B cell (primary cell): ENCODE measurements around the gene TTC28. TPM values are rescaled to one million over a fixed set of nuclear protein-coding genes. Genes with fewer than 3 reads are reported as not detected.

ENCODE experiments used
- ATAC-seq: fragments of 200-7000 bp; cut with Tn5 transposase; one replicate; pipeline ENCODE4 v1.10.0; 2021; ENCODE audit warnings: low read depth, mild to moderate bottlenecking, moderate number of reproducible peaks, moderate library complexity
- CTCF ChIA-PET: fragments of 350-600 bp; sonication (Branson Sonifier 250); formaldehyde crosslinking; loops from one replicate; lab custom pipeline; 2021; ENCODE audit warnings: antibody characterized with exemption, inconsistent platforms; lab: Charles Lee
- POLR2A ChIA-PET: fragments of 350-600 bp; sonication (Branson Sonifier 250); formaldehyde crosslinking; loops from one replicate; lab custom pipeline; 2021; ENCODE audit warnings: antibody characterized with exemption; lab: Charles Lee
- DNase-seq: peaks from one replicate; pipeline ENCODE4 v3.0.0; 2013
- H2AFZ ChIP-seq: 2 replicates; pipeline ENCODE4 v1.6.1; 2012; ENCODE audit warnings: mild to moderate bottlenecking, low read depth, low read length; ENCODE audit not compliant: insufficient read depth, poor library complexity, severe bottlenecking
- H3K27ac ChIP-seq, 2 donors: 1 replicate in 1 of 2; 2 replicates in 1 of 2; pipeline ENCODE4 v1.5.1; 2012 to 2013; ENCODE audit warnings: low read length in 2 of 2, mild to moderate bottlenecking in 2 of 2, moderate library complexity in 1 of 2
- H3K27me3 ChIP-seq, 4 experiments: fragments of 200-600 bp in 1 of 4; sonication (generic) in 1 of 4; replicated peaks in 1 of 4; 1 replicate in 2 of 4; 2 replicates in 2 of 4; pipeline versions ENCODE4 v1.6.1 to v1.7.0; 2013 to 2016; ENCODE audit warnings: low read length in 3 of 4, mild to moderate bottlenecking in 2 of 4, mixed read lengths in 1 of 4, moderate library complexity in 1 of 4; ENCODE audit not compliant: insufficient read depth in 4 of 4, control insufficient read depth in 3 of 4; ENCODE audit errors: control extremely low read depth in 1 of 4
- H3K36me3 ChIP-seq, 2 experiments: replicated peaks in 1 of 2; 1 replicate in 1 of 2; 2 replicates in 1 of 2; pipeline versions ENCODE4 v1.6.1 to v1.7.1; 2013; ENCODE audit warnings: low read length in 1 of 2; ENCODE audit not compliant: insufficient read depth in 2 of 2, control insufficient read depth in 1 of 2; ENCODE audit errors: control extremely low read depth in 1 of 2, extremely low read depth in 1 of 2
- H3K4me1 ChIP-seq, 2 donors: fragments of 200-600 bp in 1 of 2; sonication (generic) in 1 of 2; 1 replicate in 1 of 2; 2 replicates in 1 of 2; pipeline versions ENCODE4 v1.5.1 to v1.6.1; 2013 to 2017; ENCODE audit warnings: low read length in 2 of 2; ENCODE audit not compliant: control insufficient read depth in 2 of 2, insufficient read depth in 2 of 2
- H3K4me2 ChIP-seq: replicated peaks from 2 replicates; pipeline ENCODE3; 2012; ENCODE audit warnings: mild to moderate bottlenecking, low read depth, low read length; ENCODE audit not compliant: poor library complexity, severe bottlenecking
- H3K4me3 ChIP-seq, 5 experiments: fragments of 200-600 bp in 1 of 5; sonication (generic) in 1 of 5; 1 replicate in 3 of 5; 2 replicates in 2 of 5; pipeline versions ENCODE4 v1.5.1 to v1.7.0; 2011 to 2016; ENCODE audit warnings: low read length in 4 of 5, mild to moderate bottlenecking in 4 of 5, low read depth in 2 of 5, control low read depth in 1 of 5, moderate library complexity in 1 of 5; ENCODE audit not compliant: insufficient read depth in 1 of 5; ENCODE audit errors: control extremely low read depth in 1 of 5, extremely low read depth in 1 of 5
- H3K79me2 ChIP-seq: fragments of 200-600 bp; sonication (generic); one replicate; pipeline ENCODE4 v1.6.0; 2016; ENCODE audit warnings: low read length; ENCODE audit not compliant: control insufficient read depth, insufficient read depth
- H3K9ac ChIP-seq: fragments of 200-600 bp; sonication (generic); 2 replicates; pipeline ENCODE4 v1.6.1; 2017; ENCODE audit warnings: mild to moderate bottlenecking, low read length, moderate library complexity
- H3K9me3 ChIP-seq, 3 donors: one replicate each; pipeline versions ENCODE4 v1.6.1 to v1.7.1; 2013; ENCODE audit warnings: low read length in 2 of 3; ENCODE audit not compliant: control insufficient read depth in 2 of 3, insufficient read depth in 1 of 3; ENCODE audit errors: control extremely low read depth in 1 of 3
- H4K20me1 ChIP-seq: 2 replicates; pipeline ENCODE4 v1.6.0; 2012; ENCODE audit warnings: mild to moderate bottlenecking, low read length; ENCODE audit not compliant: insufficient read depth, control insufficient read depth, poor library complexity, severe bottlenecking
- H3K27ac Mint-ChIP-seq: one replicate; pipeline ENCODE4 v1.8.0; 2021; ENCODE audit warnings: mixed read lengths
- H3K27me3 Mint-ChIP-seq: one replicate; pipeline ENCODE4 v1.8.0; 2021; ENCODE audit warnings: mixed read lengths
- H3K4me1 Mint-ChIP-seq: one replicate; pipeline ENCODE4 v1.8.0; 2021; ENCODE audit warnings: mixed read lengths
- H3K4me3 Mint-ChIP-seq: one replicate; pipeline ENCODE4 v1.8.0; 2021; ENCODE audit warnings: mixed read lengths
- H3K9me3 Mint-ChIP-seq: one replicate; pipeline ENCODE4 v1.8.0; 2022; ENCODE audit warnings: mixed read lengths; ENCODE audit not compliant: insufficient read depth
- EZH2 ChIP-seq: IDR thresholded peaks from 2 replicates; pipeline ENCODE4 v1.6.1; 2012; ENCODE audit warnings: borderline replicate concordance, low read depth, mild to moderate bottlenecking, moderate library complexity, low read length; ENCODE audit not compliant: insufficient read depth, poor library complexity, severe bottlenecking
- WGBS: methylation state at CpG from one replicate; pipeline ENCODE4 v1.1.5; 2013; ENCODE audit warnings: missing lambda C conversion rate; ENCODE audit not compliant: insufficient coverage; 5-methylcytosine and 5-hydroxymethylcytosine counted together
- intact Hi-C: fragments of 100-400 bp; cut with micrococcal nuclease; formaldehyde crosslinking; loops from one replicate; pipeline ENCODE4 v1.10.0; 2022
- polyA plus RNA-seq: library from polyadenylated mRNA; depleted of rRNA; stranded (reverse); fragments of >200 nt; gene quantifications from 2 replicates; pipeline ENCODE4 v1.2.3, GENCODE V29; 2012
- total RNA-seq, 2 donors: library from RNA; stranded (reverse); fragments of 120-200 nt in 1 of 2; gene quantifications; 1 replicate in 1 of 2; 2 replicates in 1 of 2; pipeline versions ENCODE4 v1.2.3 to v1.2.4, GENCODE V29; 2013 to 2022
- TF ChIP-seq, protein P1 (sequence below): fragments of 200-600 bp; IDR thresholded peaks from one replicate; pipeline ENCODE4 v1.8.0; 2022; ENCODE audit warnings: antibody characterized with exemption, mild to moderate bottlenecking

Gene TTC28
- total and polyA plus RNA-seq, 2 donors (not counting 1 experiment from before 2014, with no cell fraction given): 4.5 to 7.3 TPM

DNA sequence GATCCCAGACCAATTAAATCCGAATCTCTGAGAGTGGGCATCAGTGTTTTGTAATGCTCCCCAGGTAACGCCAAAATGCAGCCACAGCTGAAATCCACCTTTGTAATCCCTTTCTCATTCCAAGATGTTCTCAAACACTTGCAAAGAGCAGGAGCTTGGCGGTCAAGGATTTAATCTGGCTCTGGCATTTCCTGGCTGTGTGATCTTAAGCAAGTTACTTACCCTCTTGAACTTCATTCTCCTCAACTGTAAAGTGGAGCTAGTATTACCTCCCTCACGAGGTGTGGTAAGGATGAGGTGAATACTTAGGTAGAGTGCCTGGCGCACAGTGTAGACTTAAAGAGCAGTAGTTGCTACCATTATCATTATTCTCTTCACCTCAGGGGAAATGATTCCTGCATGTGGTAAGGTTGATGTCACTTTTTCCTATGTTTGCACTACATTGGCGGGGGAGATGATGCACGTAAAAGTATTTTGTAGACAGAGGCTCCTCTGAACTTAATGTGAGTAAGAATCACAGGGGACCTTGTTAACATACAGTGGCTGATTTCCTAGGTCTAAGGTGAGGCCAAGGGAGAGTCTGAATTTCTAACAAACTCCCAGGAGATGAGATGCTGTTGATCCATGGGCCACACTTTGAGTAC lies 550.2 kb downstream of the TTC28 start:
- H3K4me1 Mint-ChIP-seq: no peaks in the 10 kb centered on the region
- POLR2A ChIA-PET: no interaction called here
- peaks cover 0 to 9% (median 0%) of the 10 kb centered on the region in 3 donors for H3K9me3 ChIP-seq
- H3K4me2 ChIP-seq: no peak overlapping the region
- 95% methylated on average over 3 of the region's 7 CpGs for WGBS
- DNase-seq: no peak
- no peak overlapping the region for H3K27ac ChIP-seq
- CTCF ChIA-PET: no interaction called here
- intact Hi-C loops: no loop called here
- H3K9ac ChIP-seq: no peak overlapping the region
- no peak overlapping the region for H3K4me3 ChIP-seq
- TF ChIP-seq, protein P1, sequence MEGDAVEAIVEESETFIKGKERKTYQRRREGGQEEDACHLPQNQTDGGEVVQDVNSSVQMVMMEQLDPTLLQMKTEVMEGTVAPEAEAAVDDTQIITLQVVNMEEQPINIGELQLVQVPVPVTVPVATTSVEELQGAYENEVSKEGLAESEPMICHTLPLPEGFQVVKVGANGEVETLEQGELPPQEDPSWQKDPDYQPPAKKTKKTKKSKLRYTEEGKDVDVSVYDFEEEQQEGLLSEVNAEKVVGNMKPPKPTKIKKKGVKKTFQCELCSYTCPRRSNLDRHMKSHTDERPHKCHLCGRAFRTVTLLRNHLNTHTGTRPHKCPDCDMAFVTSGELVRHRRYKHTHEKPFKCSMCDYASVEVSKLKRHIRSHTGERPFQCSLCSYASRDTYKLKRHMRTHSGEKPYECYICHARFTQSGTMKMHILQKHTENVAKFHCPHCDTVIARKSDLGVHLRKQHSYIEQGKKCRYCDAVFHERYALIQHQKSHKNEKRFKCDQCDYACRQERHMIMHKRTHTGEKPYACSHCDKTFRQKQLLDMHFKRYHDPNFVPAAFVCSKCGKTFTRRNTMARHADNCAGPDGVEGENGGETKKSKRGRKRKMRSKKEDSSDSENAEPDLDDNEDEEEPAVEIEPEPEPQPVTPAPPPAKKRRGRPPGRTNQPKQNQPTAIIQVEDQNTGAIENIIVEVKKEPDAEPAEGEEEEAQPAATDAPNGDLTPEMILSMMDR: no peak
- TF ChIP-seq EZH2: no peak
- H4K20me1 ChIP-seq: no peaks in the 10 kb centered on the region
- peaks cover 0 to 3% (median 1%) of the 10 kb centered on the region in 4 experiments for H3K27me3 ChIP-seq
- no peaks in the 10 kb centered on the region for H3K9me3 Mint-ChIP-seq
- no peak overlapping the region for H3K27ac Mint-ChIP-seq
- H3K27me3 Mint-ChIP-seq: peaks cover 5% of the 10 kb centered on the region
- no peaks in the 10 kb centered on the region for H3K79me2 ChIP-seq
- no peaks in the 10 kb centered on the region for H3K4me1 ChIP-seq
- no peaks in the 10 kb centered on the region for H3K36me3 ChIP-seq
- no peak overlapping the region for H3K4me3 Mint-ChIP-seq
- H2AFZ ChIP-seq: no peak overlapping the region
- no peak for ATAC-seq

DNA sequence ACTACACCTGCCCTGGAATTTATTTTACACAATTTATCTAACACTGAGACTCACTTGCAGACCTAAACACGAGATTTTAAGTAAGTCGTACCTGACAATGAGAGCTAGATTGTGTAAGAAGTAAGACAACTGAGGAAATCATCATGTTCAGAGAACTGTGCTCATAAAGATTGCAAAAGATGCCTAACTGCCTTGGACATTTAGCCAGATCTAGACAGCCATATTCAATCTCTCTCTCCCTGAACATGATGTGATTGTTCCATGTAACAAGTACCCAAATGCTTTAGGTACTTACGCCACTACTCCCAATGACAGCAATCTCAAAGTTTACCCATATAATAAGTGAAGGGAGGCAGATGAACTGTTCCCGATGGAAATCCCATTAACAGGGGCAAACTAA lies 550.8 kb downstream of the TTC28 start:
- peaks cover 0 to 8% (median 0%) of the 10 kb centered on the region in 3 donors for H3K9me3 ChIP-seq
- CTCF ChIA-PET: no interaction called here

More for the DNA sequence above, 550.8 kb downstream of the TTC28 start:
- no peaks in the 10 kb centered on the region for H3K36me3 ChIP-seq
- H3K4me3 Mint-ChIP-seq: no peak overlapping the region
- no peak overlapping the region for H2AFZ ChIP-seq
- no peak overlapping the region for H3K4me3 ChIP-seq
- H3K4me1 ChIP-seq: no peaks in the 10 kb centered on the region
- H3K9ac ChIP-seq: no peak overlapping the region
- no peak overlapping the region for H3K27ac ChIP-seq
- H3K4me1 Mint-ChIP-seq: no peaks in the 10 kb centered on the region
- no peaks in the 10 kb centered on the region for H4K20me1 ChIP-seq
- H3K79me2 ChIP-seq: no peaks in the 10 kb centered on the region
- H3K9me3 Mint-ChIP-seq: no peaks in the 10 kb centered on the region
- peaks cover 8% of the 10 kb centered on the region for H3K27me3 Mint-ChIP-seq
- intact Hi-C loops: no loop called here
- H3K27me3 ChIP-seq: peaks cover 0 to 3% (median 1%) of the 10 kb centered on the region in 4 experiments
- TF ChIP-seq, protein P1: no peak
- TF ChIP-seq EZH2: no peak
- no peak for ATAC-seq
- no peak overlapping the region for H3K27ac Mint-ChIP-seq
- POLR2A ChIA-PET: no interaction called here
- no peak overlapping the region for H3K4me2 ChIP-seq
- WGBS: no CpG with 5 or more reads among the region's 4 CpGs
- DNase-seq: no peak
